ENCODE results near the gene BRI3. TPM values are rescaled to one million over a fixed set of nuclear protein-coding genes. Genes with fewer than 3 reads are reported as not detected.

Gene BRI3
- total and polyA plus RNA-seq, 2 of the 13 experiments (the other 11 are each of a cell fraction or from before 2014, with no cell fraction given) = 54.0 to 103 TPM

- Histone ChIP-seq H2AFZ (ENCODE audit: low read length) (no peak overlapping the region), H3K4me2 (ENCODE audit: low read depth, low read length) (no peak overlapping the region), H3K4me1 (ENCODE audit: insufficient read depth, low read length) (peaks cover 13% of the 10 kb centered on the region), H3K27me3 (ENCODE audit: control insufficient read depth in 1 of 2, insufficient read depth in 2 of 2, low read length in 2 of 2) (no peaks in the 10 kb centered on the region; a peak in 1 of 5 replicates), H4K20me1 (ENCODE audit: insufficient read depth, low read length) (no peaks in the 10 kb centered on the region), H3K9me3 (ENCODE audit: low read length) (no peaks in the 10 kb centered on the region), H3K27ac (ENCODE audit: extremely low read length, insufficient read depth, low read length) (no peak overlapping the region), H3K4me3 (replicated peaks in 1 of 3; ENCODE audit: insufficient read depth in 1 of 3, low read depth in 2 of 3, low read length in 3 of 3) (no peak overlapping the region), H3K36me3 (replicated peaks in 1 of 2; ENCODE audit: control insufficient read depth in 1 of 2, insufficient read depth in 2 of 2, low read length in 2 of 2) (no peaks in the 10 kb centered on the region), H3K79me2 (ENCODE audit: insufficient read depth, low read length) (peaks cover 8% of the 10 kb centered on the region), H3K9ac (ENCODE audit: insufficient read depth, low read depth, low read length) (no peak overlapping the region)
- CTCF ChIA-PET (ENCODE audit: low intra/inter-chr PET ratio, low total read pairs) = no interaction called here
- no TSS peak for BruUV-seq (replicated peaks)
- 93% methylated on average over 11 of the region's 12 CpGs for WGBS (ENCODE audit: low lambda C conversion rate)
- POLR2A ChIA-PET = no interaction called here
- in situ Hi-C loops (cut with HindIII; ENCODE audit: extremely low pct_ligation_motif_present, low pct_unique_long_range_greater_than_20kb) (no loop called here), intact Hi-C loops (cut with micrococcal nuclease; ENCODE audit: unreplicated experiment) (no loop called here)
- DNase-seq (ENCODE audit: low spot score) = no peak
- FAIRE-seq = no peak
- no peak for ATAC-seq
- no peak for TF ChIP-seq ZNF670 (CRISPR knock-in tag; IDR thresholded peaks at IDR 0.05; ENCODE audit: borderline replicate concordance)
- TF ChIP-seq CREB1 (IDR thresholded peaks at IDR 0.05) = no peak
- no peak for TF ChIP-seq CREB1 (CRISPR knock-in tag; IDR thresholded peaks at IDR 0.05)
- no peak for TF ChIP-seq ZBTB26 (CRISPR knock-in tag; IDR thresholded peaks at IDR 0.05; ENCODE audit: borderline replicate concordance)
- TF ChIP-seq ESRRA (CRISPR knock-in tag; IDR thresholded peaks at IDR 0.05; ENCODE audit: low read depth) = no peak
- TF ChIP-seq ZNF841 (CRISPR knock-in tag; IDR thresholded peaks at IDR 0.05; ENCODE audit: borderline replicate concordance) = no peak
- no peak for TF ChIP-seq MAZ (IDR thresholded peaks at IDR 0.05; ENCODE audit: borderline replicate concordance, low read depth, low read length)
- TF ChIP-seq MAZ (CRISPR knock-in tag; IDR thresholded peaks at IDR 0.05; ENCODE audit: low read depth) = no peak
- no peak for TF ChIP-seq ZBTB7B (CRISPR knock-in tag; IDR thresholded peaks at IDR 0.05)
- no peak for TF ChIP-seq HMG20B (CRISPR knock-in tag; conservative IDR thresholded peaks at IDR 0.05)
- no peak for TF ChIP-seq SSRP1 (CRISPR knock-in tag; IDR thresholded peaks at IDR 0.05)
- no peak for TF ChIP-seq BHLHE40 (IDR thresholded peaks at IDR 0.05; ENCODE audit: low read length)
- TF ChIP-seq, protein P1, sequence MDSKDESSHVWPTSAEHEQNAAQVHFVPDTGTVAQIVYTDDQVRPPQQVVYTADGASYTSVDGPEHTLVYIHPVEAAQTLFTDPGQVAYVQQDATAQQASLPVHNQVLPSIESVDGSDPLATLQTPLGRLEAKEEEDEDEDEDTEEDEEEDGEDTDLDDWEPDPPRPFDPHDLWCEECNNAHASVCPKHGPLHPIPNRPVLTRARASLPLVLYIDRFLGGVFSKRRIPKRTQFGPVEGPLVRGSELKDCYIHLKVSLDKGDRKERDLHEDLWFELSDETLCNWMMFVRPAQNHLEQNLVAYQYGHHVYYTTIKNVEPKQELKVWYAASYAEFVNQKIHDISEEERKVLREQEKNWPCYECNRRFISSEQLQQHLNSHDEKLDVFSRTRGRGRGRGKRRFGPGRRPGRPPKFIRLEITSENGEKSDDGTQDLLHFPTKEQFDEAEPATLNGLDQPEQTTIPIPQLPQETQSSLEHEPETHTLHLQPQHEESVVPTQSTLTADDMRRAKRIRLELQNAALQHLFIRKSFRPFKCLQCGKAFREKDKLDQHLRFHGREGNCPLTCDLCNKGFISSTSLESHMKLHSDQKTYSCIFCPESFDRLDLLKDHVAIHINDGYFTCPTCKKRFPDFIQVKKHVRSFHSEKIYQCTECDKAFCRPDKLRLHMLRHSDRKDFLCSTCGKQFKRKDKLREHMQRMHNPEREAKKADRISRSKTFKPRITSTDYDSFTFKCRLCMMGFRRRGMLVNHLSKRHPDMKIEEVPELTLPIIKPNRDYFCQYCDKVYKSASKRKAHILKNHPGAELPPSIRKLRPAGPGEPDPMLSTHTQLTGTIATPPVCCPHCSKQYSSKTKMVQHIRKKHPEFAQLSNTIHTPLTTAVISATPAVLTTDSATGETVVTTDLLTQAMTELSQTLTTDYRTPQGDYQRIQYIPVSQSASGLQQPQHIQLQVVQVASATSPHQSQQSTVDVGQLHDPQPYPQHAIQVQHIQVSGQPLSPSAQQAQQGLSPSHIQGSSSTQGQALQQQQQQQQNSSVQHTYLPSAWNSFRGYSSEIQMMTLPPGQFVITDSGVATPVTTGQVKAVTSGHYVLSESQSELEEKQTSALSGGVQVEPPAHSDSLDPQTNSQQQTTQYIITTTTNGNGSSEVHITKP (CRISPR knock-in tag; IDR thresholded peaks at IDR 0.05; ENCODE audit: low read depth) = no peak
- no peak for TF ChIP-seq SATB2 (CRISPR knock-in tag; IDR thresholded peaks at IDR 0.05)
- no peak for TF ChIP-seq NR1H2 (CRISPR knock-in tag; IDR thresholded peaks at IDR 0.05; ENCODE audit: borderline replicate concordance, low read depth)
- TF ChIP-seq, protein P2, sequence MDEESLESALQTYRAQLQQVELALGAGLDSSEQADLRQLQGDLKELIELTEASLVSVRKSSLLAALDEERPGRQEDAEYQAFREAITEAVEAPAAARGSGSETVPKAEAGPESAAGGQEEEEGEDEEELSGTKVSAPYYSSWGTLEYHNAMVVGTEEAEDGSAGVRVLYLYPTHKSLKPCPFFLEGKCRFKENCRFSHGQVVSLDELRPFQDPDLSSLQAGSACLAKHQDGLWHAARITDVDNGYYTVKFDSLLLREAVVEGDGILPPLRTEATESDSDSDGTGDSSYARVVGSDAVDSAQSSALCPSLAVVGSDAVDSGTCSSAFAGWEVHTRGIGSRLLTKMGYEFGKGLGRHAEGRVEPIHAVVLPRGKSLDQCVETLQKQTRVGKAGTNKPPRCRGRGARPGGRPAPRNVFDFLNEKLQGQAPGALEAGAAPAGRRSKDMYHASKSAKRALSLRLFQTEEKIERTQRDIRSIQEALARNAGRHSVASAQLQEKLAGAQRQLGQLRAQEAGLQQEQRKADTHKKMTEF (CRISPR knock-in tag; IDR thresholded peaks at IDR 0.05) = no peak
- no peak for TF ChIP-seq ZNF225 (CRISPR knock-in tag; IDR thresholded peaks at IDR 0.05)
- no peak for TF ChIP-seq KLF15 (CRISPR knock-in tag; IDR thresholded peaks at IDR 0.05; ENCODE audit: borderline replicate concordance)
- TF ChIP-seq, protein P3, sequence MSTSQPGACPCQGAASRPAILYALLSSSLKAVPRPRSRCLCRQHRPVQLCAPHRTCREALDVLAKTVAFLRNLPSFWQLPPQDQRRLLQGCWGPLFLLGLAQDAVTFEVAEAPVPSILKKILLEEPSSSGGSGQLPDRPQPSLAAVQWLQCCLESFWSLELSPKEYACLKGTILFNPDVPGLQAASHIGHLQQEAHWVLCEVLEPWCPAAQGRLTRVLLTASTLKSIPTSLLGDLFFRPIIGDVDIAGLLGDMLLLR (CRISPR knock-in tag; IDR thresholded peaks at IDR 0.05) = no peak
- no peak for TF ChIP-seq SOX13 (IDR thresholded peaks at IDR 0.05)
- no peak for TF ChIP-seq SOX13 (CRISPR knock-in tag; conservative IDR thresholded peaks at IDR 0.05 in 1 of 2, IDR thresholded peaks at IDR 0.05 in 1 of 2)
Observed at GRCh38 chr7:98248156-98248555, 33.3 kb upstream of the BRI3 start.
